CMK (cell line): ENCODE data around the gene RPA1.
"Not testable (repeated sequence)": the region's sequence is repeated elsewhere in the genome, so short reads cannot be mapped to it uniquely, and the experiment has no call there.

Experiments
- DNase-seq: peaks from one replicate; pipeline ENCODE4 v3.0.0-alpha.2; 2010; ENCODE audit warnings: low read depth

Gene RPA1

GRCh38 chr17:1829592-1830257, at the start of gene RPA1, which contains the start of gene SMYD4:
Gene RPA1 (plus strand): TSS chr17:1830005. CDS start chr17:1830094, 89 bp downstream.
Gene SMYD4 (minus strand): TSS chr17:1829902. CDS start chr17:1827994, 1,908 bp downstream.
- peak; percentile 39 for DNase-seq

- DNase-seq: no peak
Measured at GRCh38 chr17:1782171-1782567, 47.6 kb upstream of the RPA1 start.

DNA sequence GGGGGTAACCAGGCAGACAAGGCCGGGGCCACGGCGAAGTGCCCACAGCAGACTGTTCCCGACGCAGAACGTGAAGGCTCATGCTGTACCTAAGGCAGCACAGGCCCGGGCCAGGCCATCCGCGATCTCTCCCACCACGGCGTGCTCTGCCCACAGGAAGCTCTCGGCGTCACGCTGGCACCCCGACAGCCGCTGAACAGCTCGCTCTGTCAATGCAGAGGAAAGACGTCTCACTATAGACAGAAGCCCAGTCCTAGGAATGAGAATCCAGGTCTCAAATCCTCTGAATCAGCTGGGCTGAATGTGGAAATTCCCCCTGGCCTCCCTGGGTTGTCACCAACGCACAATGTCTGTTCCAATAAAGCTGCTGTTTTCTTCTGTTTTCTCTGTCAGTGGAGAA, 46.5 kb upstream of the RPA1 start:
- DNase-seq: no peak

DNA sequence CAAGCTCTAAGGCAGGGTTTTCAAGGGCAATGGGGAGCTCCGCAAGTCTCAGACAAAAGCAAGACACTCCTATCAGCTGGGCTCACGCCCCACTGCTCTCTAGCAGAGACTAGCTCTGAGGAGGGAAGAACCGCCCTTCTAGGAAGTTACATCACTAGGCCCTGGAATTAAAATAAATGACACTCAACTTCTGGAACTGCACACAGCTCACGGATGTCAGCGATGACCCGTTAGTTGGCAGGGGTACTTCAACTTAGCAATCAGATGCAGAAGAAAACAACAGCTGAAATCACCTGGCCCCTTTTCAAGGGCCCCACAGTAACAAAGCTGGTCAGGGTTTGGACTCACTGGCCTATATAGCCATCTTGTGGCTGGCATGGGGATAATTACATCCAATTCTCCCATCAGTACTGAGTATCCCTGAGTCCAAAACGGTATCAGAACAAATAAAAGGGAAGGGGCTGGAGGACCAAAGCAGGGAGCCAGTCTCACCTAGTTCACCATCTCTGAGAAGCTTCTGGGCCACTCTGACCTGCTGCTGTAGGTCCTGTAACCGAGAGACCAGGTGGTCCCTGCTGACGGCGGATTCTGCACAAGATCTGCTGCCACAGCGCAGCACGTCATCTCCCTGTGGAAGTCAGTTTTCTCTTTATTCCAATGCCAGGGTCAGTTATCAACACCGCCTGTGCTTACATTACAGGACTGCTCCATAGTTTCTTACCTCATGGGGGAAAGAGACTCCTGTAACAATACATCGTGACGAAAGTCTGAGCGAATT, 45.8 kb upstream of the RPA1 start:
- DNase-seq: no peak

GRCh38 chr17:1785930-1786329, 43.9 kb upstream of the RPA1 start:
- DNase-seq: no peak

DNA sequence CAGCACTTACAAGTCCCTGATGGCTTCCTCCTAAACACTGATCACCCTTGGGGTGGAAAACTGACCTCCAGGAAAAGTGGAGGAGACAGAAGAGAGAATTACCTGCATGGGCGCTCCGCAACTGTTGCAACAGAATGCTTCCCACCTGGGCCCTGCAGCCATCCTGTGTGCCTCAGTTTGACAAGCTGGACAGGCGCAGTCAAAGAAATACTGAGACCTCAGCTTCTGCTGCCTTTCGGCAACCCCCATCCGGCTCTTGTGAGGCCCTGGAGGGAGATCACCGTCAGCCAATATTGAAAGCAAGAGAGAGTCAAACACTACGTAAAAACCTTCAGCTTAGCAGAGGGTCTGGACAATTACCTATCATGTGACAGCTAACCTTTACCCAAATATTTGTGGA, 43.1 kb upstream of the RPA1 start:
- DNase-seq: no peak

- DNase-seq: no peak
Measured at GRCh38 chr17:1787301-1787902, 42.4 kb upstream of the RPA1 start.

GRCh38 chr17:1789936-1790335, 39.9 kb upstream of the RPA1 start:
- no peak for DNase-seq

GRCh38 chr17:1792495-1793446, 37.0 kb upstream of the RPA1 start:
- no peak for DNase-seq

- DNase-seq: no peak
Measured at GRCh38 chr17:1793447-1793806, 36.4 kb upstream of the RPA1 start.

GRCh38 chr17:1796800-1797199, 33.0 kb upstream of the RPA1 start:
- no peak for DNase-seq

DNA sequence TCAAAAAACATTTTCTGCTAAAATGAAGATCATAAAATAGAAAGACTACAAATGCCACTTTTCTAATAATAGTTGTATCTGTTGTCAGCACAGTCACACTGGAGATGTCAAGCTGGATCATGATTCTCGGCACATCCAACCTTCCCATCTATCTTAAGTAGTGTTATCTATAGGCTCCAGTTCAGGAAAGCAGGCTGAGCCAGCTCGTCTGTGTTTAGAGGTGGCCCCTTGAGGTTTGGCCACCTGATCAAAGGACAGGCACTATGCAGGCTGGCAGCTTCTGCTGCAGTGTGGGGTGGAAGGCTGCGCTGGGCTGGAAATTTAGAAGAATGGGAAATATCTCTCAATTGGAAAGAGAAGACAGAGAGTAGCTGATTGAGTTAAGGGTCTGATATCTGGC, 32.5 kb upstream of the RPA1 start:
- no peak for DNase-seq

GRCh38 chr17:1797846-1798245, 32.0 kb upstream of the RPA1 start:
- DNase-seq: not testable (repeated sequence)

DNA sequence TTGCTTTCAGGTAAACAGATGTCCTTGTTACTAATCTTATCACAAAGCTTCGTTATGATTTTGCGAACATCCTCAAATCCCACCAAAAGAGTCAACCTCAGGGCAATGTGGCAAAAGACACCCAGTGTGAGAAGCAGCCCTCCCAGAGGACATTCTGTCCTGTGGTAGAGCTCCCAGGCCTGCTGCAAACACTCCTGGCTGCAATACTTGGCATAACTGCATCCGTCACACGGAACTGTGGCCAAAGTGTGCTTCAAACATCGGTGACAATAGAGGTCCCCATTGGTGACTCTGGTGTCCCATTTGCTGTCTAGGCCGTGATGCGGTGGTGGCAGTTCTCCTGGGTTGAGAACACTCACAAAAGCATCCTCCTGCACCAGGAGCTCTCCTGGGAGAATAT, 29.6 kb upstream of the RPA1 start:
- no peak for DNase-seq

GRCh38 chr17:1800712-1801111, 29.1 kb upstream of the RPA1 start:
- no peak for DNase-seq

GRCh38 chr17:1802429-1802828, 27.4 kb upstream of the RPA1 start:
- no peak for DNase-seq

DNA sequence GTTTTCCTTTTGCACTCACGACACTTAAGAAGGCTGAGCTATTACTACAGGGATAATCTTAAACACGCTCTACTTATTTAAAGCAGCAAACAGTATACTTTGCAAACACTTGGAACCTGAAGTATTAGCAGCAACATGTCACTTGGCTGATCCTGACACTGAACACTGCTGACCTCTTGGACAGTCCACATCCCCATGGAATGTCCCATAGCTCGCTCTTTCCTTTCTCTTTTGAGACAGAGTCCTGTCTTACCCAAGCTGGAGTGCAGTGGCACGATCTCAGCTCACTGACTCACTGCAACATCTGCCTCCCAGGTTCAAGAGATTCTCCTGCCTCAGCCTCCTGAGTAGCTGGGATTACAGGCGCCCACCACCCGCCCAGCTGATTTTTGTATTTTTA, 26.5 kb upstream of the RPA1 start:
- DNase-seq: no peak

- no peak for DNase-seq
Measured at GRCh38 chr17:1807890-1808289, 21.9 kb upstream of the RPA1 start.

DNA sequence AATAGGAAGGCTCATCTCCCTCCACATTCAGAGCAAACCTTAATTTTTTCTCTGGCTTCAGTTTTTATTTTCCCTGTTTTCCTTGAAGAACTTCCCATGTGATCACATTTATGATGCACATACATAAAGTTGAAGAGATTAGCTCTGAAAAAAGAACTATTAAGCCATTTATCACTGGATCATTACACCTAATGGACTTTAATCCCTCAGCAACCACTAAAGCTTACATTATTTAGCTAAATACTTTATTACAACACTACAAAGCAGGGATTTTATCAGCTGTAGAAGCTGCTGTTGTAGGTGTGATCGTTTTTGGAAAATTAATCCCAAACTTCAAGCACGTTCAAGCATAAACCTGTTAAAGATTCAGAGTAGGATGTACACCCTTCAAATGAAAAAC, 21.2 kb upstream of the RPA1 start:
- no peak for DNase-seq

GRCh38 chr17:1809815-1810214, 20.0 kb upstream of the RPA1 start:
- not testable (repeated sequence) for DNase-seq

- DNase-seq: no peak
Measured at GRCh38 chr17:1810450-1811103, 19.2 kb upstream of the RPA1 start.

DNA sequence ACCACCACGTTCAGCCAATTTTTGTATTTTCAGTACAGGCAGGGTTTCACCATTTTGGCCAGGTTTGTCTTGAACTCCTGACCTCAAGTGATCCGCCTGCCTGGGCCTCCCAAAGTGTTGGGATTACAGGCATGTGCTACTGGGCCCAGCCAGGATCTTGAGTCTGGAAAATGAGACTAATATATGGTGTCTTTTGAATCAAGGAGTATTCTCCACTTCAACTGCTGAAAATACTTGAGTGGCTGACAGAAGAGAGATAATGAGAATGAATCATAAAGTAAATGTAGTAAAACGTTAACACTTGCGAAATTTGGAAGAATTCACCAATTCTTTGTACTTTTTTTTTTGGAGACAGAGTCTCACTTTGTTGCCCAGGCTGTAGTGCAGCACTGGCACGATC, 16.7 kb upstream of the RPA1 start:
- DNase-seq: no peak
